ENCODE measurements around the gene PFKFB2.

The PFKFB2 gene

GRCh38 chr1:207088701-207089626, 35.9 kb downstream of the PFKFB2 start, which contains the start of gene C4BPB:
C4BPB (plus strand) TSS chr1:207088860; CDS start chr1:207089532, 672 bp downstream.
- no peak for DNase-seq (ENCODE audit: low read depth in 2 of 2)

GRCh38 chr1:207089627-207090355, 36.7 kb downstream of the PFKFB2 start:
- no peak for DNase-seq (ENCODE audit: low read depth in 2 of 2)

GRCh38 chr1:207091200-207091908, 38.3 kb downstream of the PFKFB2 start:
- no peak for DNase-seq (ENCODE audit: low read depth in 2 of 2)

- no peak for DNase-seq (ENCODE audit: low read depth in 2 of 2)
Observed at GRCh38 chr1:207093944-207094343, 40.9 kb downstream of the PFKFB2 start.

GRCh38 chr1:207097871-207098324, 44.8 kb downstream of the PFKFB2 start:
- DNase-seq (ENCODE audit: low read depth in 2 of 2): peak in 1 of 2 donors; percentile 6

GRCh38 chr1:207101720-207102119, 48.6 kb downstream of the PFKFB2 start:
- DNase-seq (ENCODE audit: low read depth in 2 of 2): no peak

- no peak for DNase-seq (ENCODE audit: low read depth in 2 of 2)
Observed at GRCh38 chr1:207102146-207102545, 49.1 kb downstream of the PFKFB2 start.

GRCh38 chr1:207102659-207103058, 49.6 kb downstream of the PFKFB2 start:
- DNase-seq (ENCODE audit: low read depth in 2 of 2): no peak

- no peak for DNase-seq (ENCODE audit: low read depth in 2 of 2)
Observed at GRCh38 chr1:207103892-207104373, 50.9 kb downstream of the PFKFB2 start, which contains the start of gene C4BPA. C4BPA (plus strand) TSS chr1:207104233; CDS start chr1:207113026, 8,793 bp downstream.

- no peak for DNase-seq (ENCODE audit: low read depth in 2 of 2)
Observed at GRCh38 chr1:207109004-207109403, 55.9 kb downstream of the PFKFB2 start.

- no peak for DNase-seq (ENCODE audit: low read depth in 2 of 2)
Observed at GRCh38 chr1:207112616-207113296, 59.7 kb downstream of the PFKFB2 start.

- no peak for DNase-seq (ENCODE audit: low read depth in 2 of 2)
Observed at GRCh38 chr1:207115269-207115668, 62.2 kb downstream of the PFKFB2 start.

GRCh38 chr1:207124389-207124788, 71.3 kb downstream of the PFKFB2 start:
- no peak for DNase-seq (ENCODE audit: low read depth in 2 of 2)

GRCh38 chr1:207128336-207128921, 75.4 kb downstream of the PFKFB2 start:
- DNase-seq (ENCODE audit: low read depth in 2 of 2): no peak

GRCh38 chr1:207129053-207129452, 76.0 kb downstream of the PFKFB2 start:
- no peak for DNase-seq (ENCODE audit: low read depth in 2 of 2)

Measured in stimulated activated CD8-positive, alpha-beta memory T cell treated with anti-CD3 and anti-CD28 coated beads, Interleukin-2, amount 100 ng/mL, for 48 hours (primary cell).